ENCODE measurements around the gene ELAPOR1.

ELAPOR1 gene

DNA sequence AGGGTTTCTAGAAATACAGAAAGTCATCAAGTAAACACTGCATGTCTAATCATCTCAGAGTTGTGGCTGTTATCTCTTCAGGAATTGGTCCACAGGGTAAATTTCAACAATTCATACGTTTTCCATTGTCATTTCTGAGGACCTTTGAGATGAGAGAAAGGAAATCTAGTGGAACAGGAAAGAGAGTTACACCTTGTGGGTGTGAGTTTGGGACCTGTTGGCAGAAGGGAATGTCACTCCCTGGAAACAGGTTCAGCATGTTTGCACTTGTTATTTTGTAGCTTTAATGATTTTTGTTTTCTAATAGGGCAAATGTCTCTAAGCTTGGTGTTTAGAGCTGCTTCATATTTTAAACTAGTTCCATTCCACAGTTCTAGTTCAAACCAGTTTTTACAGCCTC is 17.8 kb upstream of the ELAPOR1 start:
- DNase-seq (ENCODE audit: low read depth, low spot score), result no peak

DNA sequence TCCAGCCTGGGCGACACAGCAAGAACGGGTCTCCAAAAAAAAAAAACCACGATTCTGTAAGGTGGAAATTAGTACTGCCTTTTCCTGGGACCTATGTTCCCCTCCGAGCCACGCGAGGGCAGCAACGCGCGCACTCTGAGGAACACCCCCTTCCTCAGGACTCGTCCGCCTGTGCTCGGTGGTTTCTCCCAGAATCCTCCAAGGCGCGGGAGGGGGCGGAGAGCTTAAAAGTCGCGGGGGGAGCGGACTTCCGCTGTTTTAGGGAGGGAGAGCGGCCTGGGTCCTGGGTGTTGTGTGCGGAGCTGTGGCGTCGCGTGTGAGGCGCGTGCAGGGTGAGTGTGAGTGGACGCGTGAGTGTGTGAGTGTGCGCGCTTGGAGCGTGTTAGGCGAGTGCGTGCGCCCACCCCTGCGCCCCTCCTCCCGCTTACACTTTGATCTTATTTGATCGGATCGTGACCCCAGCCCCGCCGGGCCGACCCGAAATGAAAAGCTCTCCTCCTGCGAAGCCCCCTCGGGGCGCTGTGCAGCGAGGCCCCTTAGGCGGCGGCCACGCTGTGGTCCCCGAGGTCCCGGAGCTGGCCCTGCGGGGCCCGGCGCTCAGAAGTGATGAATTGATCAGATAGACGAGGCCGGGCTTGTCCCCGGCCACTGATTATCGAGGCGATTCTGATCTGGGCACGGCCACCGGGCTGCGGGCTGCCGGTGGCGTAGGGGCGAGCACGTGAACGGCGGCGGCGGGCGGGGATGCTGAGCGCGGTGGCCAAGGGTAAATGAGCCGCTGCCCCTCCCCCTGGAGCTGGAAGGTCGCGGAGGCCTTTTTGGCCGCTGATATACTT is 13.8 kb upstream of the ELAPOR1 start:
- peak; percentile 98 for DNase-seq (ENCODE audit: low read depth, low spot score)

DNA sequence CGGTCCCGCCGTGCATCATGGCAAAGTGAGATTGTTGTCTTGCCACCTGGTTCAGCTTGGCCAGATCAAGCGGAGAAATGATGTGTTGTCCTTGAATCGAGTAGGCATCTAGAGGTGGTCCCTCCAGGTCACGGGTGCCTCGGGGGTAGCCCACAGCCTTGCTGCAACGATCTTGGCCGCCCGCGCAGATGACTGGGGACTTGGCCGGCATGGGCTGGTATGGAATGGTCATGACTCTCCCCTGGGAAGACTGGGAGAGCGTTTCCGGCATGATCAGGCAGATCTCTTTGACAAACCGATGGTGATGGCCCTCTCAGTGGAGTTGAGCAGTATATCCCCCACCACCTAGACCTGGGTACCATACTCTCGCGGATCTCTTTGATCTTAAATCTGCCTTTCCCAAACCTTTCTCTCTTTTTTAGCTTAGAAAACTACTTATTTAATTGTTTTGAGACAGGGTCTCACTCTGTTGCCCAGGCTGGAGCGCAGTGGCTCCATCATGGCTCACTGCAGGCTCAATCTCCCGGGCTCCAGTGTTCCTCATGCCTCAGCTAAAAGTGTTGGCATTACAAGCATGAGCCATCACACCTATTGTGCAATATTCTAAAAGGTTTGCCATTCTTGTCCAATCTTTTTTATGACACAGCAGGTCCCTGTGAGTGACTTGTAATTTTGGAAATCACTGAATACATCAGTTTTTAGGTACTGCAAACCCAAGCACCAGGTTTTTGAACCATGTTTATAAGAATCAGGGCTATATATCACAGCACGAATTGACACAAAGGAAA is 9.4 kb upstream of the ELAPOR1 start:
- DNase-seq (ENCODE audit: low read depth, low spot score), result no peak

DNA sequence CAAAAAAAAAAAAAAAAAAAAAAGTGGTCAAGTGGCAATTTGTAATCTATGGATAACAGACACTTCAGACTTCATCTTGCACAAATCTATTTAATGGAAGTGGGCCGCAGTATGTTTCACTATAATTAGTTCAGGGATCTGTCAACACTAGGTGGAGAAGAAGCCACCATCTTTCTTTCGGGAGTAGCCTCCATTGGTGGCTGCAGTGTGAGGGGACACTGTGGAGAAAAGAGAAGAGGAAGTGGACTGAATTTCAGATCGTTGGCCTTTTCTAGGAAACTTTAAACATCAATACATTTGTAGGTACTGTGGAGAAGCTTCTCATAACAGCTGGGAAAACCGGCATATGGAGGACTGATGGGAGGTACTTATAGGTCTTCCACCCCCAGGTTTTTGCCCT is 8.0 kb upstream of the ELAPOR1 start:
- DNase-seq (ENCODE audit: low read depth, low spot score), result no peak

DNA sequence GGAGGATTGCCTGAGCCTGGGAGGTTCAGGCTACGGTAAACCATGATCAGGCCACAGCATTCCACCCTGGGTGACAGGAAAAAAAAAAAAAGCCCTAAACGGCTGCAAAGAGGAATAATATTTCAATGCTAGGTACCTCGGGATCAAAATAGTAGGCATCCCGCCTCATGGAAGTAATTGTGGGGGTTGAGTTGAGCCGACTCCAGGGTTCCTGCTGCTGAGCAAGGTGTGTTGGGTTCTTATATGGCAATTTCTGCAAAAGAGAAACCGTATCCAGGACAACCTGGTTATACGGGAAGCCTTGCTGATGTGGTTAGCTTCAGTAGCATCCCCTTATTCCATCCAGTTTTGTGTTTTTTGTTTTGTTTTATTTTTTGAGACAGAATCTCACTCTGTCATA is 6.1 kb upstream of the ELAPOR1 start:
- DNase-seq (ENCODE audit: low read depth, low spot score), result no peak

DNA sequence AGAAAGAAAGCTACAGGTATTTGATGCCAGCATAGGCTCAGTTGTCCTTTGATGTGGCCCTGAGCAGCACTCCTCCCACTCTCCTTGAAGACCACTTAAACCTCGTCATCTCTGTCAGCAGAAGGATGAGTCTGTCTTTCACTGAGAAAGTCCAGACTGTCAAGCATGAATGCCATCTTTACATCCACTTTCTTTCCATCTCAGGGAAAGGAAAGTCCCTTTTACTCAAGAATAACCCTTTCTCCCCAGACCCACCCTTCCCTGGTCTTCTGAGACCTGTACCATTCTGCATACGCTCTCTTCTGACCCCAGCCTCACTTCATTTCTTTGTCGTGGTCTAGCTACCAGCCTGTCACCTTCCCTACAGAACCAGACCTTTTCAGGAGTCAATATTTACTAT is 4.0 kb upstream of the ELAPOR1 start:
- no peak for DNase-seq (ENCODE audit: low read depth, low spot score)

DNA sequence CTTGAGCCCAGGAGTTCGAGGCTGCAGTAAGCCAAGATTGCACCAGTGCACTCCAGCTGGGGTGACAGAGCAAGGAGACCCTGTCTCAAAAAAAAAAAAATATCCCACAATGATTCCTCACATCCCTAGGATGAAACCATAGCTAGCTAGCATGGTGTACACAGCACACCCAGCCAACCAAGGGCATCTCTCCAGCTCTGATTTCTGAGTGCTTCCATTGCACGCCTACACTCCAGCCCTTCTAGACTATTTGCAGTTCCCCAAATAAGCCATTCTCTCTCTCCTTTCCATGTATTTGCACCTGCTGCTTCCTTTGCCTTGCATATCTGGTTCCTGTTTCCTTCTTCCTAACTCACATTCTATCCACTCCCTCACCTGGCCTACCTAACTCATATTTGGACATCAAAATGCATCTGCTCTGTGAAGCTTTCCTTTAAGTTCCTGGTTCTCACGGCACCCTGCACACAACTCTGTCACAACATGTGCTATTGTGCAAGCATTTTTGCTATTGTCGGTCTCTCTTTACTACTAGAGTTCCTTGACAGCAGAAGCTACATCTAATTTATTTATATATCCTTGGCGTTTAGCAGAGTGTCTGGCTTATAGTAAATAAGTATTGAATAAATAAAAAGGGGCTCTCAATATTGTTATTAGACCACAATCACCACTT is 2.4 kb upstream of the ELAPOR1 start:
- DNase-seq (ENCODE audit: low read depth, low spot score), result no peak

DNA sequence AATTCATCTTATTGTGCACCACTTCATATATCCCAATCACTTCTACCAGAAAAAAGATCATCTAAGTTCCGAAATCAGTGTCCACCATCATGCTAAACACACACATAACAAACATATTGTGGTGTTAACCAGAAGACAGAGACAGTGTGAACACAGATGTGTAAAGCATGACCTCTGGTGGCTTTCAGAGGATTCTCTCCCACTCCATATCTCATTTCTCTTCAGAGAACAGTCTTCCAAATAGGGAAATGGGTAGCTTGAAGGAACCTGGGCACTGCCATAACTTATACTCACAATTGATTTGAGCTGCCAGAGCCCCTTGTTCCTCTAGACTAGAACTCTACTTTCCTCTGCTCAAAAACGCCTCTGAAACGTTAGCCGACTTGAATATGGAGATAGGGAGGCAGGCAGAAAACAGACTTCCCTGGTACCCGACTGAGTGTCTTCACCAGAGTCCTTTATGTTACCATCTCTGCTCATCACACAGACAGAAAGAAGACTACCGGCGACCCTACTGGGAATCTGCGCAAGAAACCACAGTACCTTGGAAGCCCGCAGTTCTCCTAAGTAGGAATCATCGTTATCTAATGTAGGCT is 1.8 kb upstream of the ELAPOR1 start:
- DNase-seq (ENCODE audit: low read depth, low spot score), result peak; percentile 16

DNA sequence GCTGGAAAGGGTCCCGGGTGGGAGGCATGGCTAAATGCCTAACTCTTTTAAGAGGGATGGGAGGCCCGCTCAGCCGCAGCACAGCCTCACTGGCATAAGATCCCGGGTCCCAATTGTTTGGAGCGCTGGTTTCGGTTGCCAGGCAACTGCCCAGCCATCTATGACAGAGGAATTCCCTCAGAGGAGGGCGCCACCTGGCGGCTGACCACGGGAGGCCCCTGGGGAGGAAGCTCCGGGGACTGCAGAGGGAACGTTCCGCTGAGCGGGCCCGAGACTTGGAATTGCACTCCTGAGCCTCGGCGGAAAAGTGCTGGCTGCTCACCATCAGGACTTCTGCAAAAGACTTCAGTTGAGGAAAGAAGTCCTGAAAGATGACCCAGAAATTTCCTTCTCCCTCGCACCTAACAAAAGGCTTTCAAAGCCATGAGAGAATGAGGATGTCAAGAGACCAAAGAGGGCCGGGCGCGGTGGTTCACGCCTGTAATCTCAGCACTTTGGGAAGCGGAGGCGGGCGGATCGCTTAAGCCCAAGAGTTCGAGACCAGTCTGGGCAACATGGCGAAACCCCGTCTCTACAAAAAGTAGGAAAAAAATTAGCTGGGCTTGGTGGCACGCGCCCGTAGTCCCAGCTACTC is 1.1 kb upstream of the ELAPOR1 start:
- peak; percentile 95 for DNase-seq (ENCODE audit: low read depth, low spot score)

DNA sequence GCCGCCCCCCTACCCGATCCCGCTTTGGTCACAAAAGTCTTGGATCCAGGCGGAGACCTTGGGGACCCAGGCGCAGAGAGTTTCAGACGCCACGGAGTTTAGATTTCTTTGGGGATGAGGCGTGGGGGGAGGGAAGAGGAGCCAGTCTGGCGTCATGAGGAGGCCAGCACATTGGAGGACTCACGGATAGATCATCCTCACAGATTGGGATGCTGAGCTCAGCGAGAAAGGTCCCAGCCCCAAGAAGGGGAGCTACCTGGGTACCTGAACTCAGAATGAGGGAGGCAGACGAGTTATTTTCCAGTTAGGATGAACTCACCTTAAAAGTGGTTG is 393 bp downstream of the ELAPOR1 start:
- DNase-seq (ENCODE audit: low read depth, low spot score), result no peak

DNA sequence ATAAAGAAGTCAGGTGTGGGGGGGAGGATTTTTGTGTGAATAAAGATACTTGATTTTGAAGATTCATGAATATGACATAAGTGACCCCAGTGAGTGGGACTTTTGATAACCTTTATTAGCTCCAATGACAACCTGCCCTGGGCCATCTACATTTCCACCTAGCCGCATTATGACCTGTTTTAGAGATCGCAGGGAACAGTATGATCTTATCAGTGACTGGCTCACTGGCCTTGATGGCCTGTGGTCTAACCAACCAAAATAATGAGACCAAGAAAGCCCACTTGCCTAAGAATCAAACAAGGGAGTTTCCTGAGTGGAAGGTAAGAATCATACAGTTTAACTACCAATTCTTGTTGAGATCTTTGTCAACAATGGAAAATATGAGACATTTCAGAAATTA is 1.8 kb downstream of the ELAPOR1 start:
- no peak for DNase-seq (ENCODE audit: low read depth, low spot score)

DNA sequence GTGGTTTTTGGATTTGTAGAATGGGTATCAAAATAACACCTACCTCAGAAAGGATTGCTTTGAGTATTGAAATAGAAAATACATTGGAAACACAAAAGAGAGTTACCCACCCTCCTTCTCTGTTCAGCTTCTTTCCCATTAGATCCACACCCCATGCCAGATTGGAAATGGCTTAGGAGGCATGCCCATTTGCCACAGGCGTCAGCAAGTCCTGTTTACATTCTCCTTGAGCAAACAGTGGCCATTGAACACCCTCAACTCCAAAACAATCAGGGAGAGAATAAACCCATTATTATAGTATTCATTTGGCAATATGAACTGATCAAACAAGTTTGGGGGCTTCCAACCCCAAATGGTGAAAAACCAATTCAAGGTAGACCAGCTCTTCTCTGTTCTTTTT is 2.4 kb downstream of the ELAPOR1 start:
- no peak for DNase-seq (ENCODE audit: low read depth, low spot score)

DNA sequence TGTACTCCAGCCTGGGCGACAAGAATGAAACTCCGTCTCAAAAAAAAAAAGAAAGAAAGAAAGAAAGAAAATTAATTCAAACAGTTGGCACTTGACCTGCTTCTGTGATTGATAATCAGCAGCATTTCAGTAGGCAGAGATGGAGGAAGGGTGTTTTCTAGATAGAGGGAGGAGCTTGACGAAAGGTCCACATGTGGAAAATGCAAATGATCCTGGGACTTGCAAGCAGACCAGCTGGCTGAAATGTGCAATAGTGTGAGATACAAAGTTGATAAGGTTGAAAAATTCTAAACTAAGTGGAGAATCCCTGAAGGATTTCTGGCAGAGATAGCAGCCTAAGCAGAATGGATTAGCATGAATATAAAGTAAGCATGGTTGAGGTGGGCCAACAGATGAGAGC is 4.2 kb downstream of the ELAPOR1 start:
- no peak for DNase-seq (ENCODE audit: low read depth, low spot score)

DNA sequence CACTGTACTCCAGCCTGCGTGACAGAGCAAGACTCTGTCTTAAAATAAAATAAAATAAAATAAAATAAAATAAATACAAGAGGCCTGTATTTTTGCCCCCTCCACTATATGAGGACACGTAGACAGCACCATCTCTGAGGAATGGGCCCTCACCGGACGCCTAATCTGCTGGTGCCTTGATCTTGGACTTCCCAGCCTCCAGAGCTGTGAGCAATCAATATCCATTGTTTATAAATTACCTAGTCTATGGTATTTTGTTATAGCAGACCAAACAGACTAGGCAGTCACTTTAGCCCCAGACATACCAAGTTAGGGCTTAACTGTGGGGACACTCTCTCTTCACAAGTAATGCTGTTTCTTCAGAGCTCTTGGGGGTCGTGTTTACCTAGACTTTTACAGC is 6.4 kb downstream of the ELAPOR1 start:
- no peak for DNase-seq (ENCODE audit: low read depth, low spot score)

DNA sequence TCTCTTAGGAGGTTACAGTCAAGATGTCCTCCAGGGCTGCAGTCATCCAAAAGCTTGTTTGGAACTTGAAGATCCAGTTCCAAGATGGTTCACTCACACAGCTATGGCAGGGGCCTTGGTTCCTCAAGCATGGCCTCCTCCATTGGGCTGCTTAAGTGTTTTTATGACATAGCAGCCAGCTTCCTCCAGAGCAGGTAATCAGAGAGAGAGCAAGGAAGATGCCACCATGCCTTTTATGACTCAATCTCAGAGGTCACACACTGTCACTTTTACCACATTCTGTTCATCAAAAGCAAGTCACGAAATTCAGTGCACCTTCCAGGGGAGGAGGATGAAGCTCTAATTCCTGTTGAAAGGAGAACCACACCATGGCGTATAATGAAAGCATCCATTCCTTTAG is 17.1 kb downstream of the ELAPOR1 start:
- DNase-seq (ENCODE audit: low read depth, low spot score), result no peak

DNA sequence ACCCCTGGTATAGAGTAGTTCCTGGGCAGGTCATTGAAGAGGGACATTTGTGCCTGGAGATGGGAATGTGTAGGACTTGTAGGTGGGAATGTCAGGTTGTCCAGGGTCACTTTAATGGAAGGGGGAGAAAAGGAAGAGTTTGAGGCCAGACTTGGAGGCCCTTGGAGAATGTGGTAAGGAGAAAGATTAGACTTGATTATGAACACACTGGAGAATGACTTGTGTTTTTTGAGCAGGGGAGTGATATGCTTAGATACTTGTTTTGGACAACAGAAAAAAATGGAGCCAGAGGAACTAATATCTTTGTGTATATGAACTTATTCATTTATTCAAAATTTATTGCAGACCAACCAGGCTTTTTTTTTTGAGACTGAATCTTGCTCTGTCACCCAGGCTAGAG is 17.9 kb downstream of the ELAPOR1 start:
- DNase-seq (ENCODE audit: low read depth, low spot score), result no peak

DNA sequence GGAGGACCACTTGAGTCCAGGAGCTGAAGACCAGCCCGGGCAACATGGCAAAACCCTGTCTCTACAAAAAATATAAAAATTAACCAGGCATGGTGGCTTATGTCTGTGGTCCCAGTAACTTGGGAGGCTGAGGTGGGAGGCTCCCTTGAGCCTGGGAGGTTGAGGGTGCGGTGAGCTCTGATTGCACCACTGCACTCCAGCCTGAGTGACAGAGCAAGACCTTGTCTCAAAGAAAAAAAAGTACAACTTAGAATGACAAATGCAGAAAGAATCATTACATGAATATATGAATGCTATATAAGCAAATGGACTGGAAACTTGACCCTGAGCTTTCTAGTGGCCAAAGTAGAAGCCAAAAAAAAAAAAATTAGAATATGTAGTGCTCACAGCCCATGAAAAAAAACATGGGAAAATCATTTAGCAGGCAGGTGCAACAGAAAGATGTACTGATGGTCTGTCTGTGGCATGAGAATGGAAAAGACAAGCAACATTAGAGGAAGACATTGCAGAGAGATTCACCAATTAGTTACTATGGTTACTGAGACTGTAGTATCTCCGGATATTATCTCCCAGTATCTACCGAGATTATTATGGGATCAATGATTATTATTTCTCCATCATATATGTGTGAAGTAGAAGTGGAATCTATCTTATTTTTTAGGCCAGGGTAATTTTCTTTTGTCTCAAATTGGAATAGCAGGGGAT is 19.2 kb downstream of the ELAPOR1 start:
- no peak for DNase-seq (ENCODE audit: low read depth, low spot score)

DNA sequence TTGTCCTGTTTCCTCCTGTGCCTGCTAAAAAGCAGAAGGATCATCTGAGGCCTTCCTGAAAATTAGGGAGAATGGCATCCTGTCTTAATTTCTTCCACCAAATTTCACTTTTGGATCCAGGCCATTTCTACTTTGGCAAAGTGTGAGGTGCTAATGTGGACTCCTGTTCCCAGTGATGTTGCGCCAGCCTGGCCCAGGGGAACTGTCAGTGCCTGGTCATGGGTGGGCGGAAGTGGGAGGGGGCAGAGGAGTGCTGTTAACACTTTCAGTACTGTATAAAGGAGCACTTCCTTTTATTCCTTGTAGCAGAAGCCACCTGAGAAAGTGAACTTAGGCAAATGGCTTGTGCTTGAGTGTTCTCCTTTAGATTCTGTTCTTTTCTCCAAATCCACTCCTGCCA is 19.9 kb downstream of the ELAPOR1 start:
- DNase-seq (ENCODE audit: low read depth, low spot score), result peak; percentile 15

DNA sequence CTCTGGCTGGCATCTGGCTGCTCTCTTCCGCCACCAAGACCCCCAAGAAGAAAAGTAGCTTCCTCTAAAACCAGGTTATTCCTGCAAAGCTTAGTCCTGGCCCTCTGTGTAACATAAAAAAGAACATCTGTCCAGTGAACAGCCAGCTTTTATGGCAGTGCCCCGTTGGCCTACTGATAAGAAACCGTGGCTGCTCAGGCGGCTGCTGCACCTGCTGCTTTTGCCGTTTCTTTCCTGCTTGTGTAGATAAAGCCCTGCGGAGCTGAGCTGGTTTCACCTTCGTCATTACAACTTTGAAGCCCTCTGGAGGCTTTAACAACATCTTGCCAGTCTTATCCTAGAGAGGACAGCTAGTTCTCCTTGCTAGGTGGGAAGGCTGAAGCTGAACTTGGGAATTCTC is 20.5 kb downstream of the ELAPOR1 start:
- DNase-seq (ENCODE audit: low read depth, low spot score), result no peak

DNA sequence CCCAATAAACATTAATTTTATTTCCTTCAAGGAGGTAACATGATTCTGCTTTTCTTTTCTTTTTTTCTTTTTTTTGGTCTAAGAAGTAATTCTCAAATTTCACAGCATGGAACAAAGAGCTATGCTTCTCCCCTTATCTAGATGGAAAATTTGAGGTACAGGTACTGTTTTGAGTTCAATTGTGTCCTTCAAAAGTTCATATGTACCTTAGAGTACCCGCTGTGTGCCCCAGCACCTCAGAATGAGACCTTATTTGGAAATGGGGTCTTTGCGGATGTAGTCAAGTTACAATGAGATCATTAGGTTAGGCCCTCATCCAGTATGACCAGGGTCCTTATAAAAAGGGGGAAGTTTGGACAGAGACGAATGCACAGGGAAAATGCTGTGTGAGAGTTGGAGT is 22.0 kb downstream of the ELAPOR1 start:
- no peak for DNase-seq (ENCODE audit: low read depth, low spot score)

DNA sequence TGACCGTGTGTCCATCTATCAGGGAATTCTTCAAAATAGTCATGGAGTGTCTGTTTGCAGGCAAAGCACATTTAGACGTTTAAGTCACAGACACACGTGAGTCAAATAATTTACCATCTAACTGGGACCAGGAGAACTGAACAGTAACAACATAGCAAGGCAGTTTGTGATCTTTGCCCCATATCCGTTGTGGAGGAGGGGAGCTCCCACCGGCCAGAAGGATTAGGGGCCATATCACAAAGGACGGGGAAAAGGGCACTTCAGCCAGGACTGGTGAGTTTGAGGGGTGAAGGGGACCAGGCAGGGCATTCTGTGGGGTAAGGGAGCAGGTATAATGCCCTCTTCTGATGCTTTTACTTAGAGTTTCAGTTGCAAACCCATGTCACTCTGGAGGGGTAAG is 22.9 kb downstream of the ELAPOR1 start:
- DNase-seq (ENCODE audit: low read depth, low spot score), result no peak

All from astrocyte of the hippocampus (primary cell).